ENCODE results near the gene CUBN. TPM values are rescaled to one million over a fixed set of nuclear protein-coding genes. Genes with fewer than 3 reads are reported as not detected.

Gene CUBN
- 1 to 10 TPM; 4.7 to 5.6 (median 5.1) TPM for total RNA-seq
- 8.6 TPM for total RNA-seq (2013)

DNA sequence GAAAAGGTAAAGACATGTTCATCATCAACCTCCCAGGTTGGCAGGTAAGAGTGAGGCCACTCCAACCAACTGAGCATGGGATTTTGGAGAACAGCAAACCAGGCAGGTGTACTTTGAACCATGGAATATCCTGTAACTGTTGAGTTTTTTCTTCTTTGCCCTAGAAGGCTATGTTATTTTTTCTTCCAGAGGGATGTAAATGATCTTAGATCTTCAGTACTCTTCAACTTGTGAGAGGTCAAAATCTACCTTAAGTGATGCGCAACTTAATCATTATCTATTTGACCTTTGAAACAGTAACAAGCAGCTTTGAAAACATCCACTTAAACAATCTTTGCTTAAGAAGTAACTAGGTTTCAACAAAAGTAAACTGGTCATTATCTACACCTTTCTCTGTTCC, at the start of gene CUBN:
Gene CUBN (minus strand): TSS at position 71 of the 400 bp plus-strand sequence. CDS start 46 bp downstream, at position 25.
- Mint-ChIP-seq H3K4me1 (peaks cover 13 to 17% of the 10 kb centered on the region in 2 donors), H3K27me3 (ENCODE audit: low read depth in 2 of 2) (peaks cover 0 to 2% of the 10 kb centered on the region in 2 donors), H3K27ac (no peak within 1 kb of the TSS), H3K36me3 (no peaks in the 10 kb centered on the region), H3K4me3 (no peak within 1 kb of the TSS), H3K9me3 (no peaks in the 10 kb centered on the region)
- ATAC-seq (no peak), DNase-seq (no peak)
- 88% methylated on average over 1 of the region's 1 CpG for WGBS (ENCODE audit: insufficient coverage)
- no peaks in the 10 kb centered on the region for H3K27me3 ChIP-seq (ENCODE audit: control insufficient read depth, insufficient read depth, low read length)
- no peak within 1 kb of the TSS for H3K4me3 ChIP-seq (ENCODE audit: low read length)
- intact Hi-C loops (cut with micrococcal nuclease), result no loop called here
- no peak within 1 kb of the TSS for H3K27ac ChIP-seq (ENCODE audit: low read length)
- H3K4me1 ChIP-seq (ENCODE audit: control insufficient read depth, insufficient read depth, low read length), result peaks cover 3% of the 10 kb centered on the region
- no peaks in the 10 kb centered on the region for H3K36me3 ChIP-seq (ENCODE audit: control insufficient read depth, insufficient read depth, low read length)
- TF ChIP-seq, protein P1, sequence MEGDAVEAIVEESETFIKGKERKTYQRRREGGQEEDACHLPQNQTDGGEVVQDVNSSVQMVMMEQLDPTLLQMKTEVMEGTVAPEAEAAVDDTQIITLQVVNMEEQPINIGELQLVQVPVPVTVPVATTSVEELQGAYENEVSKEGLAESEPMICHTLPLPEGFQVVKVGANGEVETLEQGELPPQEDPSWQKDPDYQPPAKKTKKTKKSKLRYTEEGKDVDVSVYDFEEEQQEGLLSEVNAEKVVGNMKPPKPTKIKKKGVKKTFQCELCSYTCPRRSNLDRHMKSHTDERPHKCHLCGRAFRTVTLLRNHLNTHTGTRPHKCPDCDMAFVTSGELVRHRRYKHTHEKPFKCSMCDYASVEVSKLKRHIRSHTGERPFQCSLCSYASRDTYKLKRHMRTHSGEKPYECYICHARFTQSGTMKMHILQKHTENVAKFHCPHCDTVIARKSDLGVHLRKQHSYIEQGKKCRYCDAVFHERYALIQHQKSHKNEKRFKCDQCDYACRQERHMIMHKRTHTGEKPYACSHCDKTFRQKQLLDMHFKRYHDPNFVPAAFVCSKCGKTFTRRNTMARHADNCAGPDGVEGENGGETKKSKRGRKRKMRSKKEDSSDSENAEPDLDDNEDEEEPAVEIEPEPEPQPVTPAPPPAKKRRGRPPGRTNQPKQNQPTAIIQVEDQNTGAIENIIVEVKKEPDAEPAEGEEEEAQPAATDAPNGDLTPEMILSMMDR (IDR thresholded peaks at IDR 0.05), result no peak
- no peaks in the 10 kb centered on the region for H3K9me3 ChIP-seq (ENCODE audit: control insufficient read depth, insufficient read depth, low read length)

DNA sequence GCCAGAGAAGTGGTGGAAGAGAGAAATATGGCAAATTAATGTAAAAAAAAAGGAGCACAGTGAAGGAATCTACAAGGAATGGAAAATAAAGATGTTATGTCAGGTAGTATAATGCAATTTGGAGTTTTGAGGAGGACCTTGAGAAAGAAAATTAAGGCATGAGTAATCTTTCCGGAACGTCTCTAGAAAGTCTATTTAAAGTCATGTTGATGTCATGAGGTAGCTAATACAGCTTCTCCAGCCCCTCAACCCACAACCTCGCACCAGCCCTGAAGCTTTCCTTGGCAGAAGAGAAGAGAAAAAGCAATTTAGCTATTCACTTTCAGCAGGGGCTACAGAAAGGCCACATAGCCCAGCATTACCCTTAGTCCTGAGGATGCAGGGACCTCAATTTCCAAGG, 49.4 kb upstream of the CUBN start:
- Histone ChIP-seq H3K4me3 (ENCODE audit: low read length) (no peak overlapping the region), H3K9me3 (ENCODE audit: control insufficient read depth, insufficient read depth, low read length) (no peaks in the 10 kb centered on the region), H3K27me3 (ENCODE audit: control insufficient read depth, insufficient read depth, low read length) (no peaks in the 10 kb centered on the region), H3K27ac (ENCODE audit: low read length) (no peak overlapping the region), H3K4me1 (ENCODE audit: control insufficient read depth, insufficient read depth, low read length) (peaks cover 4% of the 10 kb centered on the region), H3K36me3 (ENCODE audit: control insufficient read depth, insufficient read depth, low read length) (no peaks in the 10 kb centered on the region)
- Mint-ChIP-seq H3K9me3 (no peaks in the 10 kb centered on the region), H3K27me3 (ENCODE audit: low read depth in 2 of 2) (no peaks in the 10 kb centered on the region), H3K27ac (no peak overlapping the region), H3K4me3 (no peak overlapping the region), H3K4me1 (peaks cover 8 to 10% of the 10 kb centered on the region in 2 donors), H3K36me3 (no peaks in the 10 kb centered on the region)
- DNase-seq (no peak), ATAC-seq (no peak)
- WGBS (ENCODE audit: insufficient coverage), result no CpG with 5 or more reads among the region's 3 CpGs
- TF ChIP-seq, protein P1 (IDR thresholded peaks at IDR 0.05), result no peak
- intact Hi-C loops (cut with micrococcal nuclease), result no loop called here

DNA sequence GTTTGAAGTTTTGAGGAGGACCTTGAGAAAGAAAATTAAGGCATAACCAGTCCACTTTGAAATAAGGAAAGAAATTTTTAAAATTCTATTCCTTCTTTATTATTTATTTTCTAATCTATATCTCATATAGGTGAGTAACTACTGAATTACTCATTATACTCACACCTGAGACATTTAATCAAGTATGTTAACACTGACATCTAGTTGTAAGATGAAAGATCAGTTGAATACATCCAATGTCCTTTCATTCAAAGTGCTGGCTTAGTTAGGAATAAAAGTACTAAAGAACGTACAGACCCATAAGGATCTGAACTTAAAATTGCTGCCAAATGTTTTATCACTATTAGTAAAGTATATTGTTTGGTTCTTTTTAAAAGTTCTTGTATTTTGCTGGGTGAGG, 48.4 kb upstream of the CUBN start:
- 100% methylated on average over 1 of the region's 1 CpG for WGBS (ENCODE audit: insufficient coverage)
- intact Hi-C loops (cut with micrococcal nuclease), result no loop called here
- H3K4me1 Mint-ChIP-seq, result peaks cover 8 to 10% of the 10 kb centered on the region in 2 donors

DNA sequence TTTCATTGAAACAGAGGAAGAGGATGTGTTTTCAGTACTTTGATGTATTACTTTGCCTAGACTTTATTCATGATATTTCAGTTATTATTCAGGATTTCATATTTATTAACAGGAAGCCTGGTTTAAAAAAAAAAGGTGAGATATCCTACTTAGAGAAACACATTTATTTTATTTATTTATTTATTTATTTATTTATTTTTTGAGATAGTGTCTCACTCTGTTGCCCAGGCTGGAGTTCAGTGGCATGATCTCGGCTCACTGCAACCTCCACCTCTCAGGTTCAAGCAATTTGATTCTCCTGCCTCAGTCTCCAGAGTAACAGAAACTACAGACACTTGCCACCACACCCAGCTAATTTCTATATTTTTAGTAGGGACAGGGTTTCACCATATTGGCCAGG, 47.4 kb upstream of the CUBN start:
- DNase-seq (no peak), ATAC-seq (no peak)
- TF ChIP-seq, protein P1 (IDR thresholded peaks at IDR 0.05), result no peak
- Histone ChIP-seq H3K4me1 (ENCODE audit: control insufficient read depth, insufficient read depth, low read length) (peaks cover 4% of the 10 kb centered on the region), H3K9me3 (ENCODE audit: control insufficient read depth, insufficient read depth, low read length) (no peaks in the 10 kb centered on the region), H3K36me3 (ENCODE audit: control insufficient read depth, insufficient read depth, low read length) (no peaks in the 10 kb centered on the region), H3K4me3 (ENCODE audit: low read length) (no peak overlapping the region), H3K27ac (ENCODE audit: low read length) (no peak overlapping the region), H3K27me3 (ENCODE audit: control insufficient read depth, insufficient read depth, low read length) (no peaks in the 10 kb centered on the region)
- no peak overlapping the region for H3K27ac Mint-ChIP-seq
- no peaks in the 10 kb centered on the region for H3K36me3 Mint-ChIP-seq
- no peaks in the 10 kb centered on the region for H3K27me3 Mint-ChIP-seq (ENCODE audit: low read depth in 2 of 2)
- intact Hi-C loops (cut with micrococcal nuclease), result no loop called here
- WGBS (ENCODE audit: insufficient coverage), result 86% methylated on average over 1 of the region's 1 CpG
- H3K4me3 Mint-ChIP-seq, result no peak overlapping the region
- H3K9me3 Mint-ChIP-seq, result no peaks in the 10 kb centered on the region
- peaks cover 8 to 10% of the 10 kb centered on the region in 2 donors for H3K4me1 Mint-ChIP-seq

More for the DNA sequence above, 48.4 kb upstream of the CUBN start:
- Histone ChIP-seq H3K27me3 (ENCODE audit: control insufficient read depth, insufficient read depth, low read length) (no peaks in the 10 kb centered on the region), H3K9me3 (ENCODE audit: control insufficient read depth, insufficient read depth, low read length) (no peaks in the 10 kb centered on the region), H3K27ac (ENCODE audit: low read length) (no peak overlapping the region), H3K36me3 (ENCODE audit: control insufficient read depth, insufficient read depth, low read length) (no peaks in the 10 kb centered on the region), H3K4me3 (ENCODE audit: low read length) (no peak overlapping the region), H3K4me1 (ENCODE audit: control insufficient read depth, insufficient read depth, low read length) (peaks cover 4% of the 10 kb centered on the region)
- H3K4me3 Mint-ChIP-seq, result no peak overlapping the region
- TF ChIP-seq, protein P1 (IDR thresholded peaks at IDR 0.05), result no peak
- no peaks in the 10 kb centered on the region for H3K27me3 Mint-ChIP-seq (ENCODE audit: low read depth in 2 of 2)
- DNase-seq, result no peak
- H3K36me3 Mint-ChIP-seq, result no peaks in the 10 kb centered on the region
- H3K27ac Mint-ChIP-seq, result no peak overlapping the region
- H3K9me3 Mint-ChIP-seq, result no peaks in the 10 kb centered on the region
- ATAC-seq, result no peak

All from natural killer cell (primary cell).